Suprapubic skin (tissue), 4 donors: ENCODE results near the gene MYO1F.

ENCODE experiments used
- EP300 ChIP-seq: sonication (generic); formaldehyde crosslinking; IDR thresholded peaks from one replicate; pipeline ENCODE4 v1.6.1; 2017; ENCODE audit warnings: antibody characterized with exemption
- POLR2A ChIP-seq, 2 donors: fragments of 450-650 bp; IDR thresholded peaks; one replicate each; pipeline ENCODE4 v1.6.1; 2017; ENCODE audit warnings: antibody characterized with exemption in 2 of 2, mild to moderate bottlenecking in 2 of 2, moderate library complexity in 2 of 2
- POLR2AphosphoS5 ChIP-seq, 3 donors: sonication (generic); formaldehyde crosslinking; IDR thresholded peaks; one replicate each; pipeline ENCODE4 v1.6.1; 2017; ENCODE audit warnings: antibody characterized with exemption in 3 of 3
- TF ChIP-seq, protein P1 (sequence below), 2 donors: fragments of 200-600 bp in 1 of 2; fragments of 450-650 bp in 1 of 2; sonication (generic) in 1 of 2; IDR thresholded peaks; one replicate each; pipeline ENCODE4 v1.5.1; 2016 to 2019; ENCODE audit warnings: antibody characterized with exemption in 2 of 2, mild to moderate bottlenecking in 1 of 2, moderate library complexity in 1 of 2

DNA sequence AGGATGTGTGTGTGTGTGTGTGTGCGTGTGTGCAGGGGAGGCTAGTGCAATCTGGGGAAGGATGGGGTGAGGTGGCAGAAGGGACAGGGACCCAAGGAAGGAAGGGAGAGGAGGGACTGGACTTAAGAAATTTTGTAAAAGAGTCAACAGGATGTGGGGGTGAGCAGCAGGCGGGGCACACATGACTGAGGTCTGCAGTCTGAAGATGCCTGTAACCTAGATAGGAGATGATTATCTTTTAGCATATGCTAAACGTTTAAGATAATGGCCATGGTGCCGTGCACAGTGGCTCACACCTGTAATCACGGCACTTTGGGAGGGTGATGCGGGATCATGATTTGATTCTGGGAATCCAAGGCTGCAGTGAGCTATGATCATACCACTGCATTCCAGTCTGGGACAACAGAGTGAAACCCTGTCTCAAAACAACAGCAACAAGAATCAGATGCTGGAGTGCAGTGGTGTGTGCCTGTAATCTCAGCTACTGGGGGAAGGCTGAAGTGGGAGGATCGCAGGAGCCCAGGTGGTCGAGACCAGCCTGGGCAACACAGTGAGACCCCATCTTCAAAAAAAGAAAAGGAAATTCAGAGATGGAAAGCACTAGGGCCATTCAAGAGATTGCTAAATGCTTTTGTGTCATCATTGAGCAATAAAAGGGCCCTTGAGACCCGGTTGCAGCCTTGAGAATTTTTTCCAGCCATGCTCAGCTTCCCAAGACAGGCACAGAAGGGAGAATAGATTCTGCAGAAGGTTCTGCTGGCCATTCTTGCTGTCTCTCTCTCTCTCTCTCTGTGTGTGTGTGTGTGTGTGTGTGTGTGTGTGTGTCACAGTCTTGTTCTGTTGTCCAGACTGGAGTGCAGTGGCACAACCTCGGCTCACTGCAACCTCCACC, 59.4 kb downstream of the MYO1F start:
- TF ChIP-seq, protein P1, sequence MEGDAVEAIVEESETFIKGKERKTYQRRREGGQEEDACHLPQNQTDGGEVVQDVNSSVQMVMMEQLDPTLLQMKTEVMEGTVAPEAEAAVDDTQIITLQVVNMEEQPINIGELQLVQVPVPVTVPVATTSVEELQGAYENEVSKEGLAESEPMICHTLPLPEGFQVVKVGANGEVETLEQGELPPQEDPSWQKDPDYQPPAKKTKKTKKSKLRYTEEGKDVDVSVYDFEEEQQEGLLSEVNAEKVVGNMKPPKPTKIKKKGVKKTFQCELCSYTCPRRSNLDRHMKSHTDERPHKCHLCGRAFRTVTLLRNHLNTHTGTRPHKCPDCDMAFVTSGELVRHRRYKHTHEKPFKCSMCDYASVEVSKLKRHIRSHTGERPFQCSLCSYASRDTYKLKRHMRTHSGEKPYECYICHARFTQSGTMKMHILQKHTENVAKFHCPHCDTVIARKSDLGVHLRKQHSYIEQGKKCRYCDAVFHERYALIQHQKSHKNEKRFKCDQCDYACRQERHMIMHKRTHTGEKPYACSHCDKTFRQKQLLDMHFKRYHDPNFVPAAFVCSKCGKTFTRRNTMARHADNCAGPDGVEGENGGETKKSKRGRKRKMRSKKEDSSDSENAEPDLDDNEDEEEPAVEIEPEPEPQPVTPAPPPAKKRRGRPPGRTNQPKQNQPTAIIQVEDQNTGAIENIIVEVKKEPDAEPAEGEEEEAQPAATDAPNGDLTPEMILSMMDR (IDR thresholded peaks at IDR 0.05) = no peak
- TF ChIP-seq POLR2A (IDR thresholded peaks at IDR 0.05) (no peak), POLR2AphosphoS5 (IDR thresholded peaks at IDR 0.05) (no peak), EP300 (no peak)
